ENCODE data around the gene CYP4F11.
"Not testable (repeated sequence)": the region's sequence is repeated elsewhere in the genome, so short reads cannot be mapped to it uniquely, and the experiment has no call there.

CYP4F11 gene

GRCh38 chr19:15919243-15919642 lies 15.1 kb downstream of the CYP4F11 start:
- DNase-seq, result no peak

GRCh38 chr19:15915109-15915508 lies 19.2 kb downstream of the CYP4F11 start:
- no peak for DNase-seq

GRCh38 chr19:15913830-15914229 lies 20.5 kb downstream of the CYP4F11 start:
- DNase-seq, result no peak

- DNase-seq, result no peak
Observed at GRCh38 chr19:15913384-15913783, 20.9 kb downstream of the CYP4F11 start.

- DNase-seq, result no peak
Observed at GRCh38 chr19:15911599-15912235, 22.6 kb downstream of the CYP4F11 start.

GRCh38 chr19:15905026-15905425 lies 29.3 kb downstream of the CYP4F11 start:
- DNase-seq, result no peak

- not testable (repeated sequence) for DNase-seq
Observed at GRCh38 chr19:15902898-15903297, 31.4 kb downstream of the CYP4F11 start.

- DNase-seq, result no peak
Observed at GRCh38 chr19:15902254-15902653, 32.1 kb downstream of the CYP4F11 start.

GRCh38 chr19:15900504-15900903 lies 33.8 kb downstream of the CYP4F11 start:
- no peak for DNase-seq

GRCh38 chr19:15900032-15900431 lies 34.3 kb downstream of the CYP4F11 start:
- not testable (repeated sequence) for DNase-seq

- not testable (repeated sequence) for DNase-seq
Observed at GRCh38 chr19:15899561-15899960, 34.8 kb downstream of the CYP4F11 start.

GRCh38 chr19:15897738-15898276 lies 36.5 kb downstream of the CYP4F11 start, which contains the start of gene CYP4F2:
CYP4F2 (minus strand) TSS chr19:15898074; CDS start chr19:15897611, 463 bp downstream.
- DNase-seq, result no peak

- DNase-seq, result no peak
Observed at GRCh38 chr19:15897026-15897737, 37.1 kb downstream of the CYP4F11 start.

- DNase-seq, result no peak
Observed at GRCh38 chr19:15895876-15896430, 38.4 kb downstream of the CYP4F11 start.

GRCh38 chr19:15894359-15894758 lies 40.0 kb downstream of the CYP4F11 start:
- no peak for DNase-seq

- DNase-seq, result no peak
Observed at GRCh38 chr19:15893477-15893876, 40.9 kb downstream of the CYP4F11 start.

GRCh38 chr19:15892012-15892411 lies 42.3 kb downstream of the CYP4F11 start:
- DNase-seq, result no peak

GRCh38 chr19:15891434-15891833 lies 42.9 kb downstream of the CYP4F11 start:
- DNase-seq, result no peak

- not testable (repeated sequence) for DNase-seq
Observed at GRCh38 chr19:15889339-15889738, 45.0 kb downstream of the CYP4F11 start.

- DNase-seq, result no peak
Observed at GRCh38 chr19:15885919-15886318, 48.4 kb downstream of the CYP4F11 start.

GRCh38 chr19:15885167-15885566 lies 49.2 kb downstream of the CYP4F11 start:
- DNase-seq, result no peak

- DNase-seq, result not testable (repeated sequence)
Observed at GRCh38 chr19:15883329-15883728, 51.0 kb downstream of the CYP4F11 start.

GRCh38 chr19:15874821-15875474 lies 59.4 kb downstream of the CYP4F11 start:
- DNase-seq, result no peak
